ENCODE data around the gene ADAMTS4.

The ADAMTS4 gene

DNA sequence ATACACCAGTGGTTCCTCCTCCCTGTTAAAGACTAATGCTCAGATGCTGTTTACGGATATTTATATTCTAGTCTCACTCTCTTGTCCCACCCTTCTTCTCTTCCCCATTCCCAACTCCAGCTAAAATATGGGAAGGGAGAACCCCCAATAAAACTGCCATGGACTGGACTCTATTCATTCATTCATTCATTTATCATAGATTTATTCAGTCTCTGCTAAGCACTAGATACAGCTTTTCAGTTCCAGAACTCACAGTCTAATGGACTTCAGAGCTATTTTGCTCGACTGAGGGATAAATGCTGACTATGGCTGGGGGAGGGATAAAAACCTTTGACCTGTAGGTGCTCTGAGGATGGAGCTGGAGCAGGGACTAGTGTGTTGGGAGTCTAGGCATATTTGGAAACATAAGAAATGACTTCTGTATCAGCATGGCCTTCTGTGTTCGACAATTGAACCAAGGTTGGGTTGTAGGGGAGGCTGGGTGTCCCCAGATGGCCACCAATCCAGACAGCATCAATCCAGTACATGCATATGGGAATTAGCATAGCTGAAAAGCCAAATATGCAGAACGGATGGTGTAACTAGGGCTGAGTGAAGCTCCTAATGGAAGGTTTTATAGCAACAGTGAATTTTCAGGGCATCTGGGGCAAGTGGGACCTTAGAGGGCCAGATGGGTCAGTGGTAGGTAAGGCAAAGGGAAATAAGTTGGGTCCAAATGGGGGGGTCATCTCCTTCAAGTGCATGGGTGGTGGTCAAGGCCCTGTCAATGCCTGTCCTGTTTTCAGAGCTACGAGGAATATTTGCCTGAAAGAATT is 20.4 kb upstream of the ADAMTS4 start:
- no peak for DNase-seq

DNA sequence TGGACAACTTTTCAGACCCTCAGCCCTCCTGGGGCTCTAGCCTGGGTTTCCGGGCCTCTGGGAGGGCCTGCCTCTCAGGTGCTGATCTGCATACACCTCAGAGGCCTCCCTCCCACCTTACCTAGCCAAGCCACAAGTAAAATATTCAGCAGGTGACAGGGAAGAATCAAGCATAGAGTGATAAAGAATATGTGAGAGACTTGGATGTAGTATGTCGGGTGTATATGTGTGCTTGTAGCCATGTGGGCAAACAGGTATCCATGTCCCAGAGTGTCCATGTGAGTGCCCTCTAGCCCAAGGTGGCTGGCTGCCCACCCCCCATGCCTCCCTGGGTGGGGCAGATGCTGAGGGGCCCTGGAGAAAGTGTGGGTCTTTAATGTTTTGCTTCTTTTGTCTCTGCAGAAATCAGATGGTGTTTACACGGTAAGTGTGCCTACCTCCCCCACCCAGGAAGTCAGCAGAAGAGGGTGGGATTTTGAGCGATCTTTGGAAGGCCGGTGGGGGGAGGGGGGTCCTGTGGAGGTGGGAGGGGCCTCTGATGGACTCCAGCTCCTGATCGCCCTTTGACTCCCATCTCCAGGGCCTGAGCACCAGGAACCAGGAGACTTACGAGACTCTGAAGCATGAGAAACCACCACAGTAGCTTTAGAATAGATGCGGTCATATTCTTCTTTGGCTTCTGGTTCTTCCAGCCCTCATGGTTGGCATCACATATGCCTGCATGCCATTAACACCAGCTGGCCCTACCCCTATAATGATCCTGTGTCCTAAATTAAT is 19.6 kb upstream of the ADAMTS4 start:
- no peak for DNase-seq

DNA sequence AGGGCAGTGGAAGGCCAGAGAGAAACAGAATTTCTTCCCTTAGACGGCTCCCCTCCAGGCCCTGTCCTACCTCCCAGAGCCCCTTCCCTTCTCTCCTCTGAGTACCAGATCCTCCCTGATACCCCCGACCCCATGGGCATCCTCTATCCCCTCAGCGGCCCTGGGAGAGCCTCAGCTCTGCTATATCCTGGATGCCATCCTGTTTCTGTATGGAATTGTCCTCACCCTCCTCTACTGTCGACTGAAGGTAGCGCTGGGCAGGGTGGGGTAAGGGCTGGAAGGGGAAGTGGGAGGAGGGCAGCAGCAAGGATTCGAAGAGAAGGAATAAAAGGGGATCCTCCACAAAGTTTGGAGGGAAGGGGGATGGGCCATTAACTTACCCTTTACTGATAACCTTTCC is 19.0 kb upstream of the ADAMTS4 start:
- DNase-seq: no peak

DNA sequence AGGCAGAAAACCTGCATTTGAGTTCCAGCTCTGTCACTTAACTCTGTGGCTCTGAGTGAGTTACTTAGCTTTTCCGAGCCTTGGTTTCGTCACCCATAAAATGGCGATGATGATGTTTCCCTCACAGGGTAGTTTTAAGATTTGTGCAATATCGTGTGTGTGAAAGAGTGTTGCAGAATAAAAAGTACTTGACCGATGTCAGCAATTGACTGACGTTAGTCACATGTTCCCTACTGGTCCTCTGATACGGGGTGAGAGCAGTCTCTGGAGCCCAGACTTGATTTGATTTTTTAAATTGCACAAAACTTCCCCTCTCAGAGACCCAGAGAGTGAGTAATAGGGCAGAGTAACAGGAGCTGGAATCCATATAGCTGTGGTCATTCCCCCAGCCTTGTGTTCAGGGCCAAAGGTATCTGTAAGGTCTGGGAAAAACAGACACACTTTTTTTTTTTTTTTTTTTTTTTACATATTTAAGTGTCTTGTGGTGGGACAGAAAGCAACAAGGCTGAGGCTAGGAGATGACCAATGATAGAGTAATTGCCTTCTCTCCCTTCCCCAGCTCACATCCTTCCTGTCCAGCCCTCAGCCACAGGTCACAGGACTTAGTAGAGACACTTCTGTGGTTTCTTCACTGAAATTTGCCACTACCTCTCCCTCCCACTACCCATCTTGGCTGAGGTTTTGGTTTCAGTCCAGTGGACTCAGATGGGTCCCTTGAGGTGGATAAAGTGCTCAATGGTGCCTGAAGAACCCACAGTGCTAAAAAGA is 18.3 kb upstream of the ADAMTS4 start:
- no peak for DNase-seq

DNA sequence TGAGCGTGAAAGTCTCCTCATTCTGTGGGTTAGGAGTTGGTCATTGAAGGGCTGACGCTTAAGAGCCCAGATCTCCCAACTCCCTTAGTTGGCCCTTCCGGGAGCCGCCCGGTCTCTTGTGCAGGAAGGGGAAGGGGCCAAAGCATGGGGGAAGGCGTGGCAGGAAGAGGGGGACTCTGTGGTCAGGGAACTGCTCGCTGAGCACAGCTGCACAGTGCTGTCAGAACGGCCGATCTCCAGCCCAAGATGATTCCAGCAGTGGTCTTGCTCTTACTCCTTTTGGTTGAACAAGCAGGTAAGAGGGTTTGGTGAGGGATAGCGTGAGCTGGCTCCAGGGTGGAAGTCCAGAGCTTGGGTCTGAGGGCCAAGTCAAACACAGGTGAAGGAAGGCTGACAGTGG is 16.2 kb upstream of the ADAMTS4 start, which contains the start of gene FCER1G:
FCER1G (plus strand) TSS at position 220 of the 400 bp plus-strand sequence; CDS start at position 247, 27 bp downstream.
- DNase-seq: no peak

DNA sequence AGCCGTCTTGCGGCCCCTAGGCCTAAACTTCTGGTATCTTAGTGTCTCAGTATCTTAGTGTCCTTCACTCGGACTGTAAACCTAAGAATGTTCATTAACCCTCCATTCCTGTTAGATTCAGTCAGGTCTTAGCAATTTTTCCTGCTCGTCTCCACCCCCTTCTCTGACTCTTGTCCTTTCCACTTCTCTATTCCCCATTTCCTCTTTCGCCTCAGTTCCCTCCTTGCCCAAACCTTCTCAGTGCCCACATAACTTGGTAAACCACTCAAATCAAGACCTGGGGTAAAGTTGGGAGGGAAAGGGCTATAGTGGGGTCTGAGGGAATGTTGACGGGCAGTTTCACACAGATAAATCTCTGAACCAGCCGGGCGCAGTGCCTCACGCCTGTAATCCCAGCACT is 15.5 kb upstream of the ADAMTS4 start:
- no peak for DNase-seq

DNA sequence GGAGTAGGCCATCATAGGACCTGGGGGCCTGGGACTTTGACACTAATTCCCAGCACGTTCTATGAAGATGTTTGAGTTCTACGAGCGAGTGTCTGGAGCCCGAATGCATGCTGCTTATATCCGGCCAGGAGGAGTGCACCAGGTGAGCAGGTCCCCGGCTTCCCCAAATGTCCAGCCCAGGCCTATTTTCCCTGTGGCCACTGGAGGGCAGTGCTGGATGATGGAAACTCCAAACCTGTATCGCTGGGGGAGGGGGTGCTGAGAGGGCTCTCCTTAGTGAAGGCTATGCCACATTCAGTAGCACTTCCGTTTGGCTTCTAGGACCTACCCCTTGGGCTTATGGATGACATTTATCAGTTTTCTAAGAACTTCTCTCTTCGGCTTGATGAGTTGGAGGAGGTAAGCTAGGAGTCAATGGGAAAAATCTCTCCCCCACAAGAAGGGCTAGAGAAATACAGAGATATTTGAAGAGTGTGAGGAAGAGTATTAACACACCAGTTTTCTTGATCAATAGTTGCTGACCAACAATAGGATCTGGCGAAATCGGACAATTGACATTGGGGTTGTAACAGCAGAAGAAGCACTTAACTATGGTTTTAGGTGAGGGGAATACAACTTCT is 11.0 kb upstream of the ADAMTS4 start:
- DNase-seq: peak; percentile 54

DNA sequence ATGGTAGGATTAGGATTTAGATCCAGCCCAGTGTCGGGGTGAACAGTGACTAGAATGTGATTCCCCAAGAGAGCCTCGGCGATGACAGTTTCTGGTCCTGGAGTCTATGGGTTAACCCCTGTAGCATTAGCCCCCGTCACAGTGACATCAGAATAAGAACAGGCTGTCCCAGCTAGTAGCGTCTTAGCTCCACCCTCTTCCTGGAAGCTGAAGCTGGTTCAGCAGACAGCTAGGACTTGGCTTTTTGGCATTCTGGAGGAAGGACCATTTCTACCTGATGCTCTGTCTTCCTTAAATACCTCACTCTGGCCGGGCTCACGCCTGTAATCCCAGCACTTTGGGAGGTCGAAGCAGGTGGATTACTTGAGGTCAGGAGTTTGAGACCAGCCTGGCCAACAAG is 8.3 kb upstream of the ADAMTS4 start:
- DNase-seq: no peak

DNA sequence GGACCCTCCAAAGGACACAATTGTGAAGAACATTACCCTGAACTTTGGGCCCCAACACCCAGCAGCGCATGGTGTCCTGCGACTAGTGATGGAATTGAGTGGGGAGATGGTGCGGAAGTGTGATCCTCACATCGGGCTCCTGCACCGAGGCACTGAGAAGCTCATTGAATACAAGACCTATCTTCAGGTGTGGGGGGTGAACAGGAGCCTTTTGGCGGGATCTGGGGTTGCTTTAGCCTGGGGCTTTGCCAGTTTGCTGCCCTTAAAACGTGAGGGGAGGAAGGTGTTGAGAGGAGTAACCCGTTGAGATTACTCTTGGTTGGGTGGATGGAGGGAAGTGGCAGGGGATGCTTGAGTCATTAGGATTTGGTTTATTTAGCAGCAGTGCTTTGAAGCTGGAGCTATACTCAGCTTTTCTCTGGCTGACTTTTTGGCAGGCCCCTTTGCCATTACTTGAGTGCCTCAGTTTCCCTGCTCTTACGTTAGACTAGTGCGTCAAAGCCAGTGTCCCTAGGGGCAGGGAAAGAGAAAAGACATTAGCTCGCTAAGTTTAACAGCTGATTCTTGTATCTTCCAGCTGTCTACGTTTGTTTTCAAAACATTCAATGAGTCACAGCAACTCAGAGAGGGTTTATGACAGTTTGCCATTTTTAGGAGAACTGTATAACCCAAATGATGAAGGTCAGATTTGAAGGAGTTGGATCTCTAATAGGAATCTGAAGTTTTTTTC is 7.7 kb upstream of the ADAMTS4 start:
- DNase-seq: no peak

DNA sequence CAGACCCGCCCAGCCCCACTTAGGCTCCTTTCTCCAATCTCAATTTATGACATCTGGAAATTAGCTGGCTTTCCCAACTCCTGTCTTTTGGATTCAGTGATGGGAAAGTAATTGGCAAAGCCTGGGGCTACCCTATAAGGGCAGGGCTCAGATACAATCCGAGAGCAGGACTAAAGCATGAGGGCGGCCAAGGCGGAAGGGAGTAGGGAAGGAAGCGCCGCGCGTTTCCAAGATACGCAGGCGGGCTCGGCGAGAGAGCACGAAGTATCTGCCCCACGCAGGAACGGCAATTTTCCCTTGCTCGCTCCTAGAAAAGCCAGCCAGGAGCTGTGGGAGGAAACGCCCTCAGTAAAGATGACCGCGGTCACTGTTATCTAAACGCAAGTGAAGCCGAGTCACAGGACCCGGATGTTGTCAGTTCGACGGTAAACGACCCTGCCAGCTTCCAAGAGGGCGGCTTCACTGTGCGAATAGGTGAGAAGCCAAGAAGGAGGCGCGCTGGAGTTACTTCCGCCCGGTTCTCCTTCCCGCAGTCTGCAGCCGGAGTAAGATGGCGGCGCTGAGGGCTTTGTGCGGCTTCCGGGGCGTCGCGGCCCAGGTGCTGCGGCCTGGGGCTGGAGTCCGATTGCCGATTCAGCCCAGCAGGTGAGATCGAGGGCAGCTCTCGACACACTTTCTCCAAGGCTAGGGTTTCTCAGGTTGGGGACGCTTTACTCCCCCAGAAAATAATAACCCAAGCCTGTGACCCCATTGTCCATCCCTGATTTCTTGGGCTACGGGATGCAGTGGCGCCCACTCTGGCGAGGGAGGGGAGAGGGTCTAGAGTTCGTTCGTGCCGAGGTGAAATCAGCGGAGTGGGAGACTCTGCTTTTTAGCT is 3.2 kb upstream of the ADAMTS4 start, which contains the start of gene NDUFS2:
NDUFS2 (plus strand) TSS at position 532 of the 877 bp plus-strand sequence; CDS start at position 551, 19 bp downstream.
- DNase-seq: peak; percentile 87

DNA sequence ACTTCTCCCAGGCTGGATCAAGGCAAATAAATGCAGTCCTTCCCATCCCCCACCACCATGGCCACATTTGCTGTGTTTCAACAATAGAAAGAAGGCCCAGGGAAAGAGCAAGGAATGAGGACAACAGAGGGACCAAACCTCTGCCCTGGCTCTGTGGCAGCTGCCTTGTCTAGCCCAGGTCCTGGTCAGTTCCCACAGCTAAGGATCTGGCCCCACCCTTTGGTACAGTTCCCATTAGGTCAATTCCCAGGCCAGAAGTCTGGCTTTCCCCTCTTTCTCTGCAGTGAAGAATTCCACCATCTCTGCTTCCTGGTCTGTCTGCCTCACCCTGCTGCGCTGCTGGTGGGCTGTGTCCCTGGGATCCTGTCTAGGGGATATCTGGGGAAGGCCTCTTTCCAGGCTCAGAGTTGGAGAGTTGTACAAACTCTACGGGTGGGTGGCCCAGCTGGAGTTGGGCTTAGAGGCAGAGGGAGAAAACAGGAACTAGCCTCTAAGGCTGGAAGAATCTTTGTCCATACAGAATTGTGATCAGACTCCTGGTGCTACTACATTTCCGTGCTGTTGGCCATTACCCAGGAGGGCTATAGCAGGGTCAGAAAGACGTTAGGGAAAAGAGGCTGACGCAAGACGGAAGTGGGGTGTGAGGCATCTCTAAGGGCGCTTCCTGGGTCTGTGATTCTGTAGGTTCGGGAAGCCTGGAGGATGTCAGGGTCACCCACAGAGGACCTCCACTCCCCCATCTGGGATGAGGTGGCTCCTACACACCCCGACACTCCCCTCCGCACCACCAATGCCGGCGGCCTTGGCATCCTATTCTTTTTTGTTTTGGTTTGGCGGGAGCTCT is 2.4 kb upstream of the ADAMTS4 start:
- no peak for DNase-seq

DNA sequence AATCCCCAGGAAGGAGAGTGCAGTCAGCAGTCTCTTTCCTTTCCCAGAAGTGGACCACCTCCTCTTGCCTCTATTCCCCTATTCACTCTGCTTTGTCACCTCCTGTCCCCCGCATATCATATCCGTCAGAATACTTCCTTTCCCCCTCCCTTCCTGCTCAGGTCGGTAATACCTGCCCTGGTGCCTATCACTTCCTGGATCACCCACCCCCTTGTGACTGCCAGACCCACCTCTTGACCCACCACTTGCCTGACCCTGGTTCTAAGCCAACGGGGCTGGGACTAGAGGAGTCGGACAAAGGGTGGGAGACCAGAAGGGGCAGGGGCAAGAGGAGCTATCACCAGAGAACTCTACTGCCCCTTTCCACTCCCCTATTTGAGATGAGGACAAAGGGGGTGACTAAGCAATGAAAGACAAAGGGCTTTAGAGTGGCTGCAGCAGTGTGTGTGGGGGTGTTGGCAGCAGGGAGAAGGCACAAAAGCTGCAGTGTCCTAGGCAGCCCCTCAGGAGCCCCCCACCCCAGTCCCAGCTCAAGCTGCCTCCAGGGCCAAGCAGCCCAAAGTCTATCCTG is 1.7 kb upstream of the ADAMTS4 start:
- no peak for DNase-seq

DNA sequence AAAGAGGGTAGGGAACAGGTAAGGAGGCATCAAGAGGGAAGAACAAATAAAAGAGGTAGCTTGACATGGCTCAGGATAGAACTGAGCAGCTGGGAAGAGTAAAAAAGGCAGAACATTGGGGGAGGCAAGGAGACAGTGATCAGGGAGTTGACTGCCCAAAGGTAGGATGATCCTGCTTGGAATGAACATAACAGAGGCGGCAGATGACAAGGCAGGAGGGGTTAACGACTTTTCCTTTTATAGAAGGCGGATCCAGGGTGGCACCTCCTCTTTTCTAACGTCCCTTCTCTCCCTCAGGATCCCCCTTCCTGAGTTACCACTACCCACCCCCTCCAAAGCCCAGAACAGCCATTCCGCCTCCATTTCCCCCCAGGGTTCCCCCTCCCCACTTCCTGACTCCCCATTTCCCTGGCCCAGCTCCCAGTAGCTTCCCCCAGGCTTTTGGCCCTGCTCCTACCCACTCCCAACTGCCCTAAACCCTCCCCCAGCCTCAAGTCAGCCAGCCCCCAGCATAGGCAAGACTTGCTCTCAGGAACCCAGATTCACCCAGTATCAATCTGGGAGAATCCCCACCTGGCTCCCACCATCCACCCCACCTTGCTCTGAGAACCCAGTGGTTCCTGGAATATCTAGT is 769 bp upstream of the ADAMTS4 start:
- no peak for DNase-seq

DNA sequence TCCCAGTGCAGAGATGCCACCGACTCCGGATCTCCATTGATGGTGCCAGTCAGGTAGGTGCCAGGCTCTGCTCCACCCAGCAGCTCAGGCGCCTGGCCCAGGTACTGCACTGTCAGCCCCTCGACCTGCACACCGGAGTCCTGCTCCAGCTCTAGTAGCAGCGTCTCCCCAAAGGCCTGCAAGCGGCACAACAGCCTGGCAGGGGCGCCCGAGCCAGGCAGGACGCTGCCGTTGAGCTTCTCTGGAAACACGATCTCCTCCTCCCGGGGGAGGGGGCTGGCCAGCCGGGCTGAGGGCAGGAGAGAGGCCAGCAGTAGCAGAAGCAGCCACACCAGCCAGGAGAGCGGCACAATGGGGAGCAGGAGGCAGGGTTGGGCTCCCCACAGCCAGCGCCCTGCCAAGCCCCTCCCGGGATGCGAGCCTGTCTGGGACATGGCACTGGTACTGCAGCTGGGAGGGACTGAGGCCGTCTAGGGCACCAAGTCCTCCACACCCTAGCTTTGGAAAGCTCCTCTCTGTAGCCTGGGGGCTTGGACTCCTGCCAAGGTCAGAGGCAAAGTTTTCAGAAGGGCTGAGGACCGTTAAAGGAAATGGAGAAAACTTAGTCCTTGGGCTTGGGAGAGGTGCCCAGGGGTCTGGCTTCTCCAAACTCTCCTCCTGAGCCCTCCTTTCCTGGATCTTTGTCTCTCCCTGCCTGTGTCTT is 509 bp downstream of the ADAMTS4 start:
- DNase-seq: no peak

DNA sequence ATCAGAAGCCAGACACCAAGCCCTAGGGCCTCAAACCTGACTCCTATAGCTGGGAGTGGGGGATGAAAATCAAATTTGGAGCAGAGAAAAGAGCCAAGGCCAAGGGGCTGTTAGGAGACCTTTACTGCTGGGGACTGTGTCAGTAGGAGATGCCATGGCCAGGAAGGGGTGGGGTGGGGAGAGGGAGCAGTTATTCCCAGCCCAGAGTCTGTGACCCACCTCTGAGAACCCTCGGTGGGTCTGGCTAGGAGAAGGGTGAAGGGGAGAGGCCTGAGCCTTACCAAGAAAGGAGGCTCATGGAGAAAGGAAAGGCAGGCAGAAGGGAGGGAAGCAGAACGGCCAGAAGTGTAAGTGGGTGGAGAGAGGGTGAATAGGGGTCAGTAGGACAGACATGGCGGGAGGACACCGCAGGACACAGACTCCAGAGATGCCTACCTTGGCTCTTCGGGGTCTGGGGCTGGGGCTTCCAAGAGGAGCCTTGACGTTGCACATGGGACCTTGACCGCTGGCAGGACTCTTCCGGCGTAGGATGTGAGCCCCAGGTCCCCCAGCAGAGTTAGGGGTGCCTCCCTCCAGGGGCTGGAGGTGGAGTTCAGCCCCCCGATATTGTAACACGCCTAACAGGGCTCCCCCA is 1.2 kb downstream of the ADAMTS4 start:
- no peak for DNase-seq

DNA sequence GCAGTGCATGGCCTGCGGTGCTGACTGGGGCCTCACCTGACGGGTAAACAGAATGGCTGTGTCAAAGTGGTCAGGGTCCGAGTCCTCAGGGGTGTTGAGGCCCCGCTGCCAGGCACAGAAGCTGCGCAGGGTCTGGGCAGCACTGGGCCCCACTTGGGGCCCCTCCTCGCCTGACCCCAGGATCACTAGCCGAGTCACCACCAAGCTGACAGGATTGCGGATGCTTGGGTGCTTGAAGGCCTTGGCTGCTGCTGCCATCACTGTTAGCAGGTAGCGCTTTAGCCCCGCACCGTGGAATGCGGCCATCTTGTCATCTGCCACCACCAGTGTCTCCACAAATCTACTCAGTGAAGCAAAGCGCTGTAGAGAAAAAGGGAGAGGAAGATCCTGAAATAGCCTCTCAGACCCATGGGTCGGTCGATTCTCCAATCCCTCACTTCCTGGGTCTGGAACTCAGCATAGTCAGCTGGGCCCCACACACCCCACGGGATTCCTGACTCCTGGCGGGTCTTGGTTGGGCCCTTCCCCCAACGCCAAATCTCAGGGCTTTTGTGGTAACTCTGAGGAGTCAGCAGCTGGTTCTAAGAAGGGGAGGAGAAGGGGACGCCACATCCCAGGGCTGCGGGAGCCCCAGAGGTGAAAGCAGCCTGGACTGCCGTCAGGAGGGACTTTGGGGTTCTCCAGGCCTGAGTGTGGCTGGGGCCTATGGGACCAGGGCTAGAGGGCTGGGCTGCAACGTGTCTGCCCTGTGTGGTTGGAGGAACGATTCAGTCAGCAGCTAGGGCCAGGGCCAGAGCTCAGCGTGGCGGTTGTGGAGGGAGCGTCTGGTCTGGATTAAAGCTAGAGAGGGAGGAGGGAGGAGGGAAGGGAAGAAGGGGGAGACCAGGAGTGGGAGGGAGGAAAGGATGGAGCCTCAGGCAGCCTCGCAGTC is 2.1 kb downstream of the ADAMTS4 start:
- DNase-seq: no peak

DNA sequence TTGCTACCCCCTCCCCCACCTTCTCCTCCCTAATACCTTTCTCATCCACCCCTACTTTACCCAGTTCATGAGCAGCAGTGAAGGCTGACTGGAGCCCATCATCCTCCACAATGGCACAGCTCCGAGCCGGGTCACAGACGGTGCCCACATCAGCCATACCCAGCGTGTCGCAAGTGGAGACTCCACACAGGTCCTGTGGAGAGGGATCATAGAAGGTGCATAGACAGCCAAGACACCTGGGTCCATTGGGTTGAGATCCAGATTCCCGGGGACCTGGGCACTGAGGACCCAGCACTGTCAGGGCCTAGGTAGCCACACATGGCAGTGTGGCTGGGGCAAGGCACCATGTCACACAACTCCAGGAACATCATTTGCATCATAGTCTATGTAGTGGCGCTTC is 2.7 kb downstream of the ADAMTS4 start:
- no peak for DNase-seq
